ENCODE results near the gene BCAS1.

- TF ChIP-seq REST (tag by site-specific recombination; IDR thresholded peaks at IDR 0.05) (no peak), ZNF785 (tag by site-specific recombination; IDR thresholded peaks at IDR 0.05) (no peak), CTCF (tag by site-specific recombination; IDR thresholded peaks at IDR 0.05) (no peak), ZNF580 (tag by site-specific recombination; IDR thresholded peaks at IDR 0.05) (no peak), KLF1 (tag by site-specific recombination; IDR thresholded peaks at IDR 0.05) (no peak), ZNF549 (tag by site-specific recombination; IDR thresholded peaks at IDR 0.05) (no peak), ZNF138 (tag by site-specific recombination; IDR thresholded peaks at IDR 0.05; ENCODE audit: borderline replicate concordance) (no peak), ZNF121 (tag by site-specific recombination; IDR thresholded peaks at IDR 0.05) (no peak), ZNF18 (tag by site-specific recombination; IDR thresholded peaks at IDR 0.05) (no peak), KLF17 (tag by site-specific recombination; IDR thresholded peaks at IDR 0.05) (no peak), ZNF501 (tag by site-specific recombination; IDR thresholded peaks at IDR 0.05) (no peak), IKZF3 (tag by site-specific recombination; IDR thresholded peaks at IDR 0.05) (no peak)
These were observed 141.0 kb downstream of the BCAS1 start for GRCh38 chr20:53929399-53929798.

Measured in HEK293 (cell line).